ENCODE results near the gene COL4A6. TPM values are rescaled to one million over a fixed set of nuclear protein-coding genes. Genes with fewer than 3 reads are reported as not detected.

Gene COL4A6
- total RNA-seq, 2 experiments from 2014 or later: not detected

DNA sequence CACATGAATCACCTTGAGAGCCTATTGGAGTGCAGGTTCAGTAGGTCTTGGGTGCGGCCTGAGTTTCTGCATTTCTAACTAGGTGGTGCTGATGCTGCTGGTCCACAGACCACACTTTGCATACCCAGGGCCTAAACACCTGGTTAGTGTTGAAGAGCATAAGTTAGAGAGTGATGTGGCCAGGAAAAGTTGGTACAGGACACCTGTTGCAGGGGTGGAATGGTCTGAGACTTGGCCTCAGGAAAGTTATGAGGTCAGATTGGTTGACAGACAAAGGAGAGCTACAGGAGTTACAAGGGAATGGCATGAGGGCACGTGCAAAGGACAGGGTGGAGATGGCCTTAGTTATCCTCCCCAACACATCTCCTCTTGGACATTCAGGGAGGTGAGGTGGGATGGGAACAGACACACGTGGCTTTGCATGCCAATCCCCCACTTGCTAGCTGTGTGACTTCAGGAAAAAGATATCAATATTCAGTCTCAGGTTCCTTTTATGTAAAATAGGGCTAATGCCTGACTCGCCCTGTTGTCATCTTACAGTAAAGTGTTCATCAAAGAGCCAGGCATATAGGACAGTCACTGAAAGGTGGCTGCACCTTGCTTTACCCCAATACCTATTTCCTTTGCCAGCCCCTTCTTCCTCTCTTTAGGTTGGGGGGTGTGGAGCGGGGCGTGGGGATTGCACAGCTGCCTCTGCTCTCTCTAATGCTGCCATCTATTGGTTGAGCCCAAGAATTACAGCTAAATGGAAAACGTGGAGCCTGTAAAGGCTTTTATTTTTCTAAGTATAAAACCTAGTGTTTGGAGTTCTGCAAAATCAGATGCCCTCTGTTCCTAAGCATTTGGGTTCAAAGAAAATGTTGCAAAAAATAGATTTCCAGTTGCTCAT is 299.2 kb downstream of the COL4A6 start:
- Histone ChIP-seq H3K4me2 (ENCODE audit: low read length) (no peak overlapping the region), H3K36me3 (ENCODE audit: insufficient read depth, low read length) (peaks cover 4% of the 10 kb centered on the region; the same call in 1 of the 2 replicates), H3K4me3 (ENCODE audit: low read depth, low read length, poor library complexity, severe bottlenecking) (no peak overlapping the region), H3K79me2 (ENCODE audit: insufficient read depth, low read depth, low read length) (no peaks in the 10 kb centered on the region), H4K20me1 (ENCODE audit: insufficient read depth, low read length) (no peaks in the 10 kb centered on the region), H2AFZ (ENCODE audit: low read length) (no peak overlapping the region), H3K27ac (ENCODE audit: low read depth, low read length, poor library complexity, severe bottlenecking) (no peak overlapping the region), H3K9me3 (ENCODE audit: low read length) (no peaks in the 10 kb centered on the region), H3K9me2 (ENCODE audit: insufficient read depth, low read length) (no peaks in the 10 kb centered on the region), H3K4me1 (ENCODE audit: insufficient read depth, low read length, poor library complexity, severe bottlenecking) (no peaks in the 10 kb centered on the region)
- TF ChIP-seq, protein P1, sequence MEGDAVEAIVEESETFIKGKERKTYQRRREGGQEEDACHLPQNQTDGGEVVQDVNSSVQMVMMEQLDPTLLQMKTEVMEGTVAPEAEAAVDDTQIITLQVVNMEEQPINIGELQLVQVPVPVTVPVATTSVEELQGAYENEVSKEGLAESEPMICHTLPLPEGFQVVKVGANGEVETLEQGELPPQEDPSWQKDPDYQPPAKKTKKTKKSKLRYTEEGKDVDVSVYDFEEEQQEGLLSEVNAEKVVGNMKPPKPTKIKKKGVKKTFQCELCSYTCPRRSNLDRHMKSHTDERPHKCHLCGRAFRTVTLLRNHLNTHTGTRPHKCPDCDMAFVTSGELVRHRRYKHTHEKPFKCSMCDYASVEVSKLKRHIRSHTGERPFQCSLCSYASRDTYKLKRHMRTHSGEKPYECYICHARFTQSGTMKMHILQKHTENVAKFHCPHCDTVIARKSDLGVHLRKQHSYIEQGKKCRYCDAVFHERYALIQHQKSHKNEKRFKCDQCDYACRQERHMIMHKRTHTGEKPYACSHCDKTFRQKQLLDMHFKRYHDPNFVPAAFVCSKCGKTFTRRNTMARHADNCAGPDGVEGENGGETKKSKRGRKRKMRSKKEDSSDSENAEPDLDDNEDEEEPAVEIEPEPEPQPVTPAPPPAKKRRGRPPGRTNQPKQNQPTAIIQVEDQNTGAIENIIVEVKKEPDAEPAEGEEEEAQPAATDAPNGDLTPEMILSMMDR (conservative IDR thresholded peaks at IDR 0.05; ENCODE audit: low read length): peak; percentile 73
- no peak for TF ChIP-seq EZH2phosphoT487 (IDR thresholded peaks at IDR 0.05; ENCODE audit: borderline replicate concordance, low read depth, low read length)
- ChIA-PET CTCF (ENCODE audit: unreplicated experiment) (no interaction called here), POLR2A (no interaction called here)
- peak; percentile 11 for DNase-seq (ENCODE audit: low spot score)
- intact Hi-C loops (cut with micrococcal nuclease; ENCODE audit: unreplicated experiment): loop anchor here (10.0 kb wide), 1 partner anchor 114 kb away; no protein-coding TSS in a partner anchor
- BruUV-seq (replicated peaks): no TSS peak

DNA sequence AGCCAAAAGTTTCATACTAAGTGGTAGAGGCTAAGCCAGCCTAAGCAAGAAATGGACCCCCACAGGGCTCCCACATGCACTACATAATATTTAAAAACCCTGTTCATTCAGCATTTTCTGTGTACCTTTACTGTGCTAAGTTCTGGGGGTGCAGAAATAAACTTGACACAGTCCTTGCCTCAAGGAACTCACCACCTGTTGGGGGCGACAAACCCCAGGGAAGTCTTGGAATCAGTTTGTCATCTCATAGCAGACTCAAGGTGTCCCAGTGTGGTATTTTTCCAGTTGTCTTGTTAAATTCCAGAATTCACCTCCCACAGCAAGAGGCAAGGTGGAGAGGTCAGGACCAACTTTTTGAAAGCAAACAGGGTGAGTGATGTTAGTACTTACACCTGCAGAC is 303.5 kb downstream of the COL4A6 start:
- Histone ChIP-seq H3K4me1 (ENCODE audit: insufficient read depth, low read length, poor library complexity, severe bottlenecking) (no peaks in the 10 kb centered on the region), H3K4me2 (ENCODE audit: low read length) (no peak overlapping the region), H3K36me3 (ENCODE audit: insufficient read depth, low read length) (no peaks in the 10 kb centered on the region; the same call in 1 of the 2 replicates), H3K27ac (ENCODE audit: low read depth, low read length, poor library complexity, severe bottlenecking) (no peak overlapping the region), H4K20me1 (ENCODE audit: insufficient read depth, low read length) (no peaks in the 10 kb centered on the region), H3K4me3 (ENCODE audit: low read depth, low read length, poor library complexity, severe bottlenecking) (no peak overlapping the region), H3K9me2 (ENCODE audit: insufficient read depth, low read length) (no peaks in the 10 kb centered on the region), H3K9me3 (ENCODE audit: low read length) (no peaks in the 10 kb centered on the region), H2AFZ (ENCODE audit: low read length) (no peak overlapping the region), H3K79me2 (ENCODE audit: insufficient read depth, low read depth, low read length) (no peaks in the 10 kb centered on the region)
- ChIA-PET CTCF (ENCODE audit: unreplicated experiment) (no interaction called here), POLR2A (no interaction called here)
- intact Hi-C loops (cut with micrococcal nuclease; ENCODE audit: unreplicated experiment): loop anchor here (10.0 kb wide), 1 partner anchor 110 kb away; no protein-coding TSS in a partner anchor
- TF ChIP-seq EZH2phosphoT487 (IDR thresholded peaks at IDR 0.05; ENCODE audit: borderline replicate concordance, low read depth, low read length): no peak
- TF ChIP-seq, protein P1 (conservative IDR thresholded peaks at IDR 0.05; ENCODE audit: low read length): peak; percentile 31; the same call in 1 of the 2 replicates
- no TSS peak for BruUV-seq (replicated peaks)
- no peak for DNase-seq (ENCODE audit: low spot score)

DNA sequence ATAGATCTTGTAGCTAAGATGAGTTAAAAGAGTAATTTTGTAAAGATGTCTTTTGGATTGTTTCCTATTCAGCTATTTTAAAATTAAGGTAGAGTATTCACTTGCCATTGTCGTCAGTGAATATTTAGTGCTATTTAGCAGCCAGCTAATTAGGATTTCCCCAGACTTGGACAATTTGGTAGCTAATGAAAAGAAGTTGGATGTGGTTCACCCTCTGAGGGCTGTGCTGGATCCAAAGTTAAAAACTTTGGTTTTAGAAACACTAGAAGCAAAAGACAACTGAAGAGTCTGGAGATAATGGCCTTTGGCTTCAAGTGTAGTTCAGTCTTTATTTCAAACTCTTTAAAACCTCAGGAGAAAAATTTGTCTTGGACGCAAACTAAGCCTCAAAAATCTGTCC is 305.3 kb downstream of the COL4A6 start:
- no peaks in the 10 kb centered on the region for H3K9me3 ChIP-seq (ENCODE audit: low read length)
- no peak overlapping the region for H2AFZ ChIP-seq (ENCODE audit: low read length)
- no peak for TF ChIP-seq EZH2phosphoT487 (IDR thresholded peaks at IDR 0.05; ENCODE audit: borderline replicate concordance, low read depth, low read length)
- TF ChIP-seq, protein P1 (conservative IDR thresholded peaks at IDR 0.05; ENCODE audit: low read length): no peak
- no TSS peak for BruUV-seq (replicated peaks)
- H3K4me1 ChIP-seq (ENCODE audit: insufficient read depth, low read length, poor library complexity, severe bottlenecking): no peaks in the 10 kb centered on the region
- no peaks in the 10 kb centered on the region for H4K20me1 ChIP-seq (ENCODE audit: insufficient read depth, low read length)
- H3K79me2 ChIP-seq (ENCODE audit: insufficient read depth, low read depth, low read length): no peaks in the 10 kb centered on the region
- H3K27ac ChIP-seq (ENCODE audit: low read depth, low read length, poor library complexity, severe bottlenecking): no peak overlapping the region
- H3K4me2 ChIP-seq (ENCODE audit: low read length): no peak overlapping the region
- no peak for DNase-seq (ENCODE audit: low spot score)
- intact Hi-C loops (cut with micrococcal nuclease; ENCODE audit: unreplicated experiment): loop anchor here (10.0 kb wide), 1 partner anchor 108 kb away; no protein-coding TSS in a partner anchor
- no peaks in the 10 kb centered on the region; the same call in 1 of the 2 replicates for H3K36me3 ChIP-seq (ENCODE audit: insufficient read depth, low read length)
- CTCF ChIA-PET (ENCODE audit: unreplicated experiment): no interaction called here
- POLR2A ChIA-PET: interaction anchor here (0.5 kb wide), 1 partner anchor 34 kb away, joined by 5 read pairs; no protein-coding TSS in a partner anchor
- no peaks in the 10 kb centered on the region for H3K9me2 ChIP-seq (ENCODE audit: insufficient read depth, low read length)
- H3K4me3 ChIP-seq (ENCODE audit: low read depth, low read length, poor library complexity, severe bottlenecking): no peak overlapping the region

Measured in OCI-LY7 (cell line).